GM23338 (cell line): ENCODE results near the gene ASCL2.

Experiments used
- CTCF ChIP-seq, 2 experiments: fragments of 200-600 bp in 1 of 2; sonication (generic) in 1 of 2; conservative IDR thresholded peaks; 2 replicates each; pipeline versions ENCODE4 v1.5.1 to v1.6.1; 2016 to 2017; ENCODE audit warnings: antibody characterized with exemption in 2 of 2, low read depth in 2 of 2, mild to moderate bottlenecking in 2 of 2, moderate library complexity in 1 of 2
- EZH2 ChIP-seq: fragments of 200-600 bp; sonication (generic); IDR thresholded peaks from one replicate; pipeline ENCODE4 v1.8.0; 2017; ENCODE audit warnings: antibody characterized with exemption, mild to moderate bottlenecking, low read depth; ENCODE audit not compliant: unreplicated experiment
- REST ChIP-seq: IDR thresholded peaks from one replicate; pipeline ENCODE4 v1.6.1; 2018; ENCODE audit warnings: antibody characterized with exemption; ENCODE audit not compliant: unreplicated experiment

- TF ChIP-seq REST (no peak), CTCF (conservative IDR thresholded peaks at IDR 0.05; ENCODE audit: low read depth in 2 of 2) (no peak), EZH2 (no peak)
Measured at GRCh38 chr11:2265854-2266585, 4.4 kb downstream of the ASCL2 start.
